Astrocyte (in vitro differentiated cells and primary cell): Measurements from ENCODE around the gene MTCP1.

Experiments used
- EZH2 ChIP-seq: IDR thresholded peaks from 2 replicates; pipeline ENCODE4 v1.6.1; 2012; ENCODE audit warnings: mild to moderate bottlenecking, low read length, inconsistent platforms; ENCODE audit not compliant: insufficient read depth
- TF ChIP-seq, protein P1 (sequence below): IDR thresholded peaks from 2 replicates; pipeline ENCODE4 v1.5.1; 2011; ENCODE audit warnings: low read depth, mild to moderate bottlenecking, inconsistent platforms, low read length, moderate library complexity; ENCODE audit not compliant: insufficient read depth

DNA sequence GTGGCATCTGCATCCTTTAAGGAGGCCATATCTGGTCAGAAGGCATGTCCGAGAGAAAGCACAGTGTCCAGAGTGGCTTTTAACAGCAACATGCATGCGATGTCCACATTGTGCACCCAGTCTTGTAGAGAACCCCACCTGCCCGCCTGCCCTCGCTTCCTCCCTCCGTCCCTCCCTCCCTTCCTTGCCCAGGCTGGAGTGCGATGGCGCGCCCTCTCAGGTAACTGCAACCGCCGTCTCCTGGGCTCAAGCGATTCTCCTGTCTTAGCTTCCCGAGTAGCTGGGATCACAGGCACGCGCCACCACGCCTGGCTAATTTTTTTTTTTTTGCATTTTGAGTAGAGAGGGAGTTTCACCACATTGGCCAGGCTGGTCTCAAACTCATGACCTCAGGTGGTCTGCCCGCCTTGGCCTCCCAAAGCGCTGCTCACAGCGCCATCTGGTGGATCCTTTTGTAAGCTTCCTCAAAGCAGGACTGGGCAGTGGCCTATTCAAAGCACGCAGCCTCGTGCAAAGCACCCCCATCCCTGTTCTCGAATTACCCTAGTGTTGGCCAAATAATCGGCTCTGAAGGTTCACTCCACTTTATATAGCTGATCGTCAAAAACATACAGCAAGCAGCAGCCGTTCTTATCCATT is 15.4 kb upstream of the MTCP1 start:
- TF ChIP-seq, protein P1, sequence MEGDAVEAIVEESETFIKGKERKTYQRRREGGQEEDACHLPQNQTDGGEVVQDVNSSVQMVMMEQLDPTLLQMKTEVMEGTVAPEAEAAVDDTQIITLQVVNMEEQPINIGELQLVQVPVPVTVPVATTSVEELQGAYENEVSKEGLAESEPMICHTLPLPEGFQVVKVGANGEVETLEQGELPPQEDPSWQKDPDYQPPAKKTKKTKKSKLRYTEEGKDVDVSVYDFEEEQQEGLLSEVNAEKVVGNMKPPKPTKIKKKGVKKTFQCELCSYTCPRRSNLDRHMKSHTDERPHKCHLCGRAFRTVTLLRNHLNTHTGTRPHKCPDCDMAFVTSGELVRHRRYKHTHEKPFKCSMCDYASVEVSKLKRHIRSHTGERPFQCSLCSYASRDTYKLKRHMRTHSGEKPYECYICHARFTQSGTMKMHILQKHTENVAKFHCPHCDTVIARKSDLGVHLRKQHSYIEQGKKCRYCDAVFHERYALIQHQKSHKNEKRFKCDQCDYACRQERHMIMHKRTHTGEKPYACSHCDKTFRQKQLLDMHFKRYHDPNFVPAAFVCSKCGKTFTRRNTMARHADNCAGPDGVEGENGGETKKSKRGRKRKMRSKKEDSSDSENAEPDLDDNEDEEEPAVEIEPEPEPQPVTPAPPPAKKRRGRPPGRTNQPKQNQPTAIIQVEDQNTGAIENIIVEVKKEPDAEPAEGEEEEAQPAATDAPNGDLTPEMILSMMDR = no peak
- no peak for TF ChIP-seq EZH2
